ENCODE data around the gene FCGR2B. TPM values are rescaled to one million over a fixed set of nuclear protein-coding genes. Genes with fewer than 3 reads are reported as not detected.
"Not testable (repeated sequence)": the region's sequence is repeated elsewhere in the genome, so short reads cannot be mapped to it uniquely, and the experiment has no call there.

The FCGR2B gene
- total and polyA plus RNA-seq, 2 donors (not counting 1 experiment from before 2014, with no cell fraction given): 144 to 282 TPM

- Mint-ChIP-seq H3K27ac (no peak within 1 kb of the TSS), H3K4me1 (peaks cover 8% of the 10 kb centered on the region), H3K27me3 (no peaks in the 10 kb centered on the region), H3K4me3 (no peak within 1 kb of the TSS), H3K9me3 (ENCODE audit: insufficient read depth) (no peaks in the 10 kb centered on the region)
- Histone ChIP-seq H2AFZ (ENCODE audit: insufficient read depth, low read depth, low read length, poor library complexity, severe bottlenecking) (no peak within 1 kb of the TSS), H3K4me2 (replicated peaks; ENCODE audit: low read depth, low read length, poor library complexity, severe bottlenecking) (no peak within 1 kb of the TSS), H3K27me3 (replicated peaks in 1 of 4; ENCODE audit: control extremely low read depth in 1 of 4, control insufficient read depth in 3 of 4, insufficient read depth in 4 of 4, low read length in 3 of 4) (peaks cover 0 to 5% (median 0%) of the 10 kb centered on the region in 4 experiments), H3K4me3 (ENCODE audit: control extremely low read depth in 1 of 5, extremely low read depth in 1 of 5, insufficient read depth in 1 of 5, low read depth in 2 of 5, low read length in 4 of 5) (peak within 1 kb of the TSS in 1 of 5 experiments; percentile 25), H3K9me3 (ENCODE audit: control extremely low read depth in 1 of 3, control insufficient read depth in 2 of 3, insufficient read depth in 1 of 3, low read length in 2 of 3) (no peaks in the 10 kb centered on the region), H3K27ac (ENCODE audit: low read length in 2 of 2) (no peak within 1 kb of the TSS), H3K79me2 (ENCODE audit: control insufficient read depth, insufficient read depth, low read length) (no peaks in the 10 kb centered on the region), H3K4me1 (ENCODE audit: control insufficient read depth in 2 of 2, insufficient read depth in 2 of 2, low read length in 2 of 2) (peaks cover 4 to 6% of the 10 kb centered on the region in 2 donors), H3K36me3 (replicated peaks in 1 of 2; ENCODE audit: control extremely low read depth in 1 of 2, control insufficient read depth in 1 of 2, extremely low read depth in 1 of 2, insufficient read depth in 2 of 2, low read length in 1 of 2) (no peaks in the 10 kb centered on the region), H3K9ac (ENCODE audit: low read length) (no peak within 1 kb of the TSS), H4K20me1 (ENCODE audit: control insufficient read depth, insufficient read depth, low read length, poor library complexity, severe bottlenecking) (no peaks in the 10 kb centered on the region)
- ATAC-seq (ENCODE audit: low read depth) (no peak), DNase-seq (no peak)
- 100% methylated on average over 2 of the region's 4 CpGs for WGBS (ENCODE audit: insufficient coverage)
- POLR2A ChIA-PET: no interaction called here
- TF ChIP-seq EZH2 (IDR thresholded peaks at IDR 0.05; ENCODE audit: borderline replicate concordance, insufficient read depth, low read depth, low read length, poor library complexity, severe bottlenecking): no peak
- no peak for TF ChIP-seq CTCF (IDR thresholded peaks at IDR 0.05)
- CTCF ChIA-PET: no interaction called here
- intact Hi-C loops (cut with micrococcal nuclease): no loop called here
Observed at GRCh38 chr1:161631076-161631475, 31.9 kb upstream of the FCGR2B start, which contains the start of gene FCGR3B. FCGR3B (minus strand) TSS chr1:161631176; CDS start chr1:161631094, 82 bp downstream.

GRCh38 chr1:161634993-161635392 lies 27.9 kb upstream of the FCGR2B start:
- H3K36me3 ChIP-seq (replicated peaks in 1 of 2; ENCODE audit: control extremely low read depth in 1 of 2, control insufficient read depth in 1 of 2, extremely low read depth in 1 of 2, insufficient read depth in 2 of 2, low read length in 1 of 2); H3K27me3 ChIP-seq (replicated peaks in 1 of 4; ENCODE audit: control extremely low read depth in 1 of 4, control insufficient read depth in 3 of 4, insufficient read depth in 4 of 4, low read length in 3 of 4); ATAC-seq (ENCODE audit: low read depth); H3K9me3 ChIP-seq (ENCODE audit: control extremely low read depth in 1 of 3, control insufficient read depth in 2 of 3, insufficient read depth in 1 of 3, low read length in 2 of 3); H3K27me3 Mint-ChIP-seq; H3K4me3 ChIP-seq (ENCODE audit: control extremely low read depth in 1 of 5, extremely low read depth in 1 of 5, insufficient read depth in 1 of 5, low read depth in 2 of 5, low read length in 4 of 5); POLR2A ChIA-PET; H3K4me3 Mint-ChIP-seq; DNase-seq; H3K9me3 Mint-ChIP-seq (ENCODE audit: insufficient read depth); H3K4me1 Mint-ChIP-seq; CTCF ChIA-PET; H3K4me2 ChIP-seq (replicated peaks; ENCODE audit: low read depth, low read length, poor library complexity, severe bottlenecking); H3K79me2 ChIP-seq (ENCODE audit: control insufficient read depth, insufficient read depth, low read length); H3K9ac ChIP-seq (ENCODE audit: low read length); H4K20me1 ChIP-seq (ENCODE audit: control insufficient read depth, insufficient read depth, low read length, poor library complexity, severe bottlenecking); intact Hi-C loops (cut with micrococcal nuclease); H2AFZ ChIP-seq (ENCODE audit: insufficient read depth, low read depth, low read length, poor library complexity, severe bottlenecking); H3K27ac Mint-ChIP-seq; H3K27ac ChIP-seq (ENCODE audit: low read length in 2 of 2); H3K4me1 ChIP-seq (ENCODE audit: control insufficient read depth in 2 of 2, insufficient read depth in 2 of 2, low read length in 2 of 2): not testable (repeated sequence)
- no CpG with 5 or more reads among the region's 2 CpGs for WGBS (ENCODE audit: insufficient coverage)

GRCh38 chr1:161636189-161636782 lies 26.7 kb upstream of the FCGR2B start:
- H3K9me3 Mint-ChIP-seq (ENCODE audit: insufficient read depth); H3K27ac ChIP-seq (ENCODE audit: low read length in 2 of 2); H3K79me2 ChIP-seq (ENCODE audit: control insufficient read depth, insufficient read depth, low read length); POLR2A ChIA-PET; H4K20me1 ChIP-seq (ENCODE audit: control insufficient read depth, insufficient read depth, low read length, poor library complexity, severe bottlenecking); DNase-seq; H2AFZ ChIP-seq (ENCODE audit: insufficient read depth, low read depth, low read length, poor library complexity, severe bottlenecking); H3K4me3 Mint-ChIP-seq; H3K27me3 ChIP-seq (replicated peaks in 1 of 4; ENCODE audit: control extremely low read depth in 1 of 4, control insufficient read depth in 3 of 4, insufficient read depth in 4 of 4, low read length in 3 of 4); ATAC-seq (ENCODE audit: low read depth); intact Hi-C loops (cut with micrococcal nuclease); H3K36me3 ChIP-seq (replicated peaks in 1 of 2; ENCODE audit: control extremely low read depth in 1 of 2, control insufficient read depth in 1 of 2, extremely low read depth in 1 of 2, insufficient read depth in 2 of 2, low read length in 1 of 2); H3K9me3 ChIP-seq (ENCODE audit: control extremely low read depth in 1 of 3, control insufficient read depth in 2 of 3, insufficient read depth in 1 of 3, low read length in 2 of 3); H3K9ac ChIP-seq (ENCODE audit: low read length); CTCF ChIA-PET; H3K27ac Mint-ChIP-seq; H3K4me3 ChIP-seq (ENCODE audit: control extremely low read depth in 1 of 5, extremely low read depth in 1 of 5, insufficient read depth in 1 of 5, low read depth in 2 of 5, low read length in 4 of 5); H3K4me1 ChIP-seq (ENCODE audit: control insufficient read depth in 2 of 2, insufficient read depth in 2 of 2, low read length in 2 of 2); H3K4me1 Mint-ChIP-seq; H3K27me3 Mint-ChIP-seq; H3K4me2 ChIP-seq (replicated peaks; ENCODE audit: low read depth, low read length, poor library complexity, severe bottlenecking): not testable (repeated sequence)
- WGBS (ENCODE audit: insufficient coverage): no CpG with 5 or more reads among the region's 1 CpG

Measured in B cell (primary cell).